ENCODE measurements around the gene RELN. TPM values are rescaled to one million over a fixed set of nuclear protein-coding genes. Genes with fewer than 3 reads are reported as not detected.
"Not testable (repeated sequence)": the region's sequence is repeated elsewhere in the genome, so short reads cannot be mapped to it uniquely, and the experiment has no call there.

Gene RELN
- total and polyA plus RNA-seq, 9 donors, result 0.68 to 8.7 (median 2.7) TPM

GRCh38 chr7:103784646-103785286 lies 204.7 kb downstream of the RELN start:
- no peak for DNase-seq
- intact Hi-C loops (cut with DNase I), result no loop called here
- H3K27ac ChIP-seq, result no peak overlapping the region
- no peaks in the 10 kb centered on the region for H3K4me1 ChIP-seq (ENCODE audit: insufficient read depth)
- no peaks in the 10 kb centered on the region for H3K9me3 ChIP-seq
- no peaks in the 10 kb centered on the region for H3K27me3 ChIP-seq
- TF ChIP-seq POLR2A (IDR thresholded peaks at IDR 0.05), result no peak
- TF ChIP-seq CTCF (IDR thresholded peaks at IDR 0.05), result no peak
- TF ChIP-seq EP300 (IDR thresholded peaks at IDR 0.05), result no peak
- no peak overlapping the region for H3K4me3 ChIP-seq
- WGBS, 3 donors, result 67 to 70% (median 70%) methylated on average over 1 of the region's 1 CpG
- H3K36me3 ChIP-seq, result no peaks in the 10 kb centered on the region

- 62 to 82% (median 69%) methylated on average over 1 of the region's 1 CpG for WGBS, 3 donors
- no peak for DNase-seq
- no peak for TF ChIP-seq EP300 (IDR thresholded peaks at IDR 0.05)
- TF ChIP-seq POLR2A (IDR thresholded peaks at IDR 0.05), result no peak
- no peak for TF ChIP-seq CTCF (IDR thresholded peaks at IDR 0.05)
- H3K27me3 ChIP-seq, result no peaks in the 10 kb centered on the region
- H3K36me3 ChIP-seq, result no peaks in the 10 kb centered on the region
- H3K4me3 ChIP-seq, result no peak overlapping the region
- intact Hi-C loops (cut with DNase I), result no loop called here
- H3K9me3 ChIP-seq, result no peaks in the 10 kb centered on the region
- H3K4me1 ChIP-seq (ENCODE audit: insufficient read depth), result no peaks in the 10 kb centered on the region
- no peak overlapping the region for H3K27ac ChIP-seq
Observed at GRCh38 chr7:103781409-103781808, 208.0 kb downstream of the RELN start.

- H3K27me3 ChIP-seq; DNase-seq; H3K4me3 ChIP-seq; H3K9me3 ChIP-seq; H3K27ac ChIP-seq; H3K4me1 ChIP-seq (ENCODE audit: insufficient read depth); H3K36me3 ChIP-seq; intact Hi-C loops (cut with DNase I): not testable (repeated sequence)
- 88 to 96% (median 92%) methylated on average over 2 of the region's 2 CpGs for WGBS, 3 donors
Observed at GRCh38 chr7:103780561-103780960, 208.9 kb downstream of the RELN start.

GRCh38 chr7:103777440-103777839 lies 212.0 kb downstream of the RELN start:
- intact Hi-C loops (cut with DNase I), result no loop called here
- DNase-seq, result no peak
- H3K27ac ChIP-seq, result no peak overlapping the region
- H3K27me3 ChIP-seq, result no peaks in the 10 kb centered on the region
- no peaks in the 10 kb centered on the region for H3K4me1 ChIP-seq (ENCODE audit: insufficient read depth)
- TF ChIP-seq POLR2A (IDR thresholded peaks at IDR 0.05) (no peak), EP300 (IDR thresholded peaks at IDR 0.05) (no peak), CTCF (IDR thresholded peaks at IDR 0.05) (no peak)
- WGBS, 3 donors, result 77 to 78% (median 78%) methylated on average over 6 of the region's 6 CpGs
- no peaks in the 10 kb centered on the region for H3K9me3 ChIP-seq
- no peaks in the 10 kb centered on the region for H3K36me3 ChIP-seq
- no peak overlapping the region for H3K4me3 ChIP-seq

- 90 to 93% (median 91%) methylated on average over 7 of the region's 7 CpGs for WGBS, 3 donors
- TF ChIP-seq EP300 (IDR thresholded peaks at IDR 0.05) (no peak), POLR2A (IDR thresholded peaks at IDR 0.05) (no peak), CTCF (IDR thresholded peaks at IDR 0.05) (no peak)
- no peak overlapping the region for H3K27ac ChIP-seq
Observed at GRCh38 chr7:103773726-103774125, 215.7 kb downstream of the RELN start.

More at GRCh38 chr7:103773726-103774125, 215.7 kb downstream of the RELN start:
- no peaks in the 10 kb centered on the region for H3K9me3 ChIP-seq
- H3K4me1 ChIP-seq (ENCODE audit: insufficient read depth), result no peaks in the 10 kb centered on the region
- intact Hi-C loops (cut with DNase I), result no loop called here
- H3K27me3 ChIP-seq, result no peaks in the 10 kb centered on the region
- H3K4me3 ChIP-seq, result no peak overlapping the region
- DNase-seq, result no peak
- H3K36me3 ChIP-seq, result no peaks in the 10 kb centered on the region
